Activated B cell treated with CpG ODN at 0.5 μM for 24 hours (primary cell): Measurements from ENCODE around the gene RAB11FIP2. TPM values are rescaled to one million over a fixed set of nuclear protein-coding genes. Genes with fewer than 3 reads are reported as not detected.

Source experiments
- ATAC-seq: fragments of 200-7000 bp; cut with Tn5 transposase; one replicate; pipeline ENCODE4 v1.10.0; 2021; ENCODE audit warnings: low read depth, mild to moderate bottlenecking, moderate library complexity
- CTCF ChIA-PET: fragments of 350-600 bp; sonication (Branson Sonifier 250); formaldehyde crosslinking; loops from one replicate; lab custom pipeline; 2021; ENCODE audit warnings: antibody characterized with exemption; lab: Charles Lee
- POLR2A ChIA-PET: fragments of 350-600 bp; sonication (Branson Sonifier 250); formaldehyde crosslinking; loops from one replicate; lab custom pipeline; 2021; ENCODE audit warnings: antibody characterized with exemption; lab: Charles Lee
- DNase-seq: peaks from one replicate; pipeline ENCODE4 v3.0.0; 2022
- H3K27ac Mint-ChIP-seq: one replicate; pipeline ENCODE4 v1.8.0; 2020; ENCODE audit warnings: mixed read lengths
- H3K27me3 Mint-ChIP-seq: one replicate; pipeline ENCODE4 v1.8.0; 2021; ENCODE audit warnings: mixed read lengths
- H3K36me3 Mint-ChIP-seq: one replicate; pipeline ENCODE4 v1.8.0; 2021; ENCODE audit warnings: low read depth, mixed read lengths
- H3K4me1 Mint-ChIP-seq: one replicate; pipeline ENCODE4 v1.8.0; 2021; ENCODE audit warnings: mixed read lengths
- H3K4me3 Mint-ChIP-seq: one replicate; pipeline ENCODE4 v1.8.0; 2020; ENCODE audit warnings: mild to moderate bottlenecking, mixed read lengths
- H3K9me3 Mint-ChIP-seq: one replicate; pipeline ENCODE4 v1.8.0; 2020; ENCODE audit warnings: mixed read lengths
- CTCF ChIP-seq: fragments of 200-600 bp; IDR thresholded peaks from one replicate; pipeline ENCODE4 v1.8.0; 2022; ENCODE audit warnings: antibody characterized with exemption, mild to moderate bottlenecking
- intact Hi-C: fragments of 100-400 bp; cut with micrococcal nuclease; formaldehyde crosslinking; loops from one replicate; pipeline ENCODE4 v1.15.1; 2024
- total RNA-seq: library from RNA; stranded (reverse); gene quantifications from 2 replicates; pipeline ENCODE4 v1.2.3, GENCODE V29; 2022

The RAB11FIP2 gene
- total RNA-seq, 1 donor from 2014 or later: 33.2 TPM

- CTCF ChIA-PET: no interaction called here
- H3K27me3 Mint-ChIP-seq: no peaks in the 10 kb centered on the region
- peaks cover 16% of the 10 kb centered on the region for H3K9me3 Mint-ChIP-seq
Observed at GRCh38 chr10:117988814-117989213, 57.9 kb downstream of the RAB11FIP2 start.

GRCh38 chr10:117987244-117987909 lies 59.4 kb downstream of the RAB11FIP2 start:
- DNase-seq (no peak), ATAC-seq (no peak)
- Mint-ChIP-seq H3K36me3 (no peaks in the 10 kb centered on the region), H3K9me3 (peaks cover 16% of the 10 kb centered on the region), H3K27ac (no peak overlapping the region), H3K4me3 (no peak overlapping the region), H3K4me1 (no peaks in the 10 kb centered on the region), H3K27me3 (no peaks in the 10 kb centered on the region)
- ChIA-PET POLR2A (no interaction called here), CTCF (no interaction called here)
- intact Hi-C loops: no loop called here
- no peak for TF ChIP-seq CTCF

More at GRCh38 chr10:117988814-117989213, 57.9 kb downstream of the RAB11FIP2 start:
- no peak for TF ChIP-seq CTCF
- no peak for ATAC-seq
- H3K4me1 Mint-ChIP-seq: no peaks in the 10 kb centered on the region
- peaks cover 3% of the 10 kb centered on the region for H3K36me3 Mint-ChIP-seq
- intact Hi-C loops: no loop called here
- H3K4me3 Mint-ChIP-seq: no peak overlapping the region
- POLR2A ChIA-PET: no interaction called here
- H3K27ac Mint-ChIP-seq: no peak overlapping the region
- DNase-seq: no peak

- H3K9me3 Mint-ChIP-seq: peaks cover 16% of the 10 kb centered on the region
- intact Hi-C loops: no loop called here
- no peak for ATAC-seq
- ChIA-PET POLR2A (no interaction called here), CTCF (no interaction called here)
- no peak for DNase-seq
- TF ChIP-seq CTCF: no peak
- H3K27ac Mint-ChIP-seq: no peak overlapping the region
- H3K27me3 Mint-ChIP-seq: no peaks in the 10 kb centered on the region
- no peak overlapping the region for H3K4me3 Mint-ChIP-seq
- no peaks in the 10 kb centered on the region for H3K4me1 Mint-ChIP-seq
- no peaks in the 10 kb centered on the region for H3K36me3 Mint-ChIP-seq
Observed at GRCh38 chr10:117983961-117984360, 62.8 kb downstream of the RAB11FIP2 start.

- ChIA-PET POLR2A (no interaction called here), CTCF (no interaction called here)
- DNase-seq (no peak), ATAC-seq (no peak)
- no peak overlapping the region for H3K4me3 Mint-ChIP-seq
- H3K27ac Mint-ChIP-seq: no peak overlapping the region
- H3K27me3 Mint-ChIP-seq: peaks cover 4% of the 10 kb centered on the region
- TF ChIP-seq CTCF: no peak
- no peaks in the 10 kb centered on the region for H3K4me1 Mint-ChIP-seq
- intact Hi-C loops: no loop called here
- H3K9me3 Mint-ChIP-seq: no peaks in the 10 kb centered on the region
- H3K36me3 Mint-ChIP-seq: no peaks in the 10 kb centered on the region
Observed at GRCh38 chr10:117980755-117981702, 65.7 kb downstream of the RAB11FIP2 start.

- ATAC-seq (no peak), DNase-seq (no peak)
- H3K4me3 Mint-ChIP-seq: no peak overlapping the region
Observed at GRCh38 chr10:117980216-117980615, 66.5 kb downstream of the RAB11FIP2 start.

More at GRCh38 chr10:117980216-117980615, 66.5 kb downstream of the RAB11FIP2 start:
- POLR2A ChIA-PET: no interaction called here
- H3K9me3 Mint-ChIP-seq: no peaks in the 10 kb centered on the region
- intact Hi-C loops: no loop called here
- H3K36me3 Mint-ChIP-seq: no peaks in the 10 kb centered on the region
- CTCF ChIA-PET: no interaction called here
- peaks cover 4% of the 10 kb centered on the region for H3K27me3 Mint-ChIP-seq
- H3K27ac Mint-ChIP-seq: no peak overlapping the region
- no peak for TF ChIP-seq CTCF
- no peaks in the 10 kb centered on the region for H3K4me1 Mint-ChIP-seq
